ENCODE data around the gene COQ9. TPM values are rescaled to one million over a fixed set of nuclear protein-coding genes. Genes with fewer than 3 reads are reported as not detected.
"Not testable (repeated sequence)": the region's sequence is repeated elsewhere in the genome, so short reads cannot be mapped to it uniquely, and the experiment has no call there.

COQ9 gene
- polyA plus RNA-seq: 100 to 1,000 TPM in 2 of 4 donors, 10 to 100 TPM in 2; 63.9 to 177 (median 107) TPM
- long read RNA-seq, donor 1: 0 reads
- long read RNA-seq, donor 2, transcript COQ9-201 (9 exons, 1,677 nt): major isoform, 10 of 33 reads
- long read RNA-seq, donor 2, partial matches to known transcripts: 19 of 33 reads
- long read RNA-seq, donor 2, other reads (novel, unspliced or antisense): 0 of 33 reads
- long read RNA-seq, donor 3, transcript COQ9-201 (9 exons, 1,677 nt): major isoform, 7 of 13 reads
- long read RNA-seq, donor 3, partial matches to known transcripts: 0 of 13 reads
- long read RNA-seq, donor 3, other reads (novel, unspliced or antisense): 0 of 13 reads
- long read RNA-seq, donor 4: 0 reads
- long read RNA-seq, donor 5, partial matches to known transcripts: 0 of 7 reads
- long read RNA-seq, donor 5, other reads (novel, unspliced or antisense): 0 of 7 reads
- long read RNA-seq, donor 6, transcript COQ9-201 (9 exons, 1,677 nt): major isoform, 13 of 30 reads
- long read RNA-seq, donor 6, transcript COQ9-216 (4 exons, 1,118 nt): minor isoform, 8 of 30 reads
- long read RNA-seq, donor 6, partial matches to known transcripts: 5 of 30 reads
- long read RNA-seq, donor 6, other reads (novel, unspliced or antisense): 0 of 30 reads
- long read RNA-seq, donor 7, transcript COQ9-215 (5 exons, 1,027 nt): minor isoform, 5 of 93 reads
- long read RNA-seq, donor 7, transcript COQ9-216 (4 exons, 1,118 nt): minor isoform, 7 of 93 reads
- long read RNA-seq, donor 7, transcript COQ9-201 (9 exons, 1,677 nt): major isoform, 65 of 93 reads
- long read RNA-seq, donor 7, partial matches to known transcripts: 11 of 93 reads
- long read RNA-seq, donor 7, other reads (novel, unspliced or antisense): 0 of 93 reads
- long read RNA-seq, donor 8, partial matches to known transcripts: 0 of 1 reads
- long read RNA-seq, donor 8, other reads (novel, unspliced or antisense): 0 of 1 reads
- long read RNA-seq, donor 9, partial matches to known transcripts: 0 of 4 reads
- long read RNA-seq, donor 9, other reads (novel, unspliced or antisense): 0 of 4 reads
- long read RNA-seq, donor 10, transcript COQ9-201 (9 exons, 1,677 nt): major isoform, 20 of 29 reads
- long read RNA-seq, donor 10, partial matches to known transcripts: 0 of 29 reads
- long read RNA-seq, donor 10, other reads (novel, unspliced or antisense): 0 of 29 reads

- WGBS, 3 donors: 0 to 1% (median 0%) methylated on average over 45 to 68 of the region's 68 CpGs
- Histone ChIP-seq H3K4me1 (ENCODE audit: control insufficient read depth in 3 of 3, insufficient read depth in 2 of 3, low read depth in 1 of 3, low read length in 2 of 3) (peaks cover 2 to 7% (median 4%) of the 10 kb centered on the region in 3 donors), H3K27ac (ENCODE audit: low read depth in 1 of 3, low read length in 2 of 3) (peak within 1 kb of the TSS; percentile 72 to 83 (median 77)), H3K4me3 (ENCODE audit: low read depth in 1 of 3, low read length in 3 of 3) (peak within 1 kb of the TSS; percentile 83 to 97 (median 91)), H3K9me3 (ENCODE audit: control insufficient read depth in 2 of 2, insufficient read depth in 1 of 2, low read depth in 1 of 2, low read length in 1 of 2) (no peaks in the 10 kb centered on the region), H3K36me3 (ENCODE audit: control insufficient read depth in 3 of 3, insufficient read depth in 2 of 3, low read depth in 1 of 3, low read length in 3 of 3) (peaks cover 0 to 10% (median 5%) of the 10 kb centered on the region in 3 donors), H3K27me3 (ENCODE audit: control insufficient read depth in 3 of 3, insufficient read depth in 3 of 3, low read length in 3 of 3) (no peaks in the 10 kb centered on the region)
- DNase-seq: peak; percentile 96 to 97
- no peak for FAIRE-seq
Measured at GRCh38 chr16:57447186-57447962, at the start of gene COQ9, which contains the start of gene CIAPIN1. Gene COQ9, plus strand, starts transcription at chr16:57447479. Its CDS starts 27 bp downstream, at chr16:57447506. Gene CIAPIN1, minus strand, starts transcription at chr16:57447385. Its CDS starts 6,457 bp downstream, at chr16:57440928.

- 85 to 92% (median 87%) methylated on average over 4 of the region's 4 CpGs for WGBS, 3 donors
- not testable (repeated sequence) for H3K4me3 ChIP-seq (ENCODE audit: low read depth in 1 of 3, low read length in 3 of 3); H3K36me3 ChIP-seq (ENCODE audit: control insufficient read depth in 3 of 3, insufficient read depth in 2 of 3, low read depth in 1 of 3, low read length in 3 of 3); DNase-seq; FAIRE-seq; H3K27me3 ChIP-seq (ENCODE audit: control insufficient read depth in 3 of 3, insufficient read depth in 3 of 3, low read length in 3 of 3); H3K27ac ChIP-seq (ENCODE audit: low read depth in 1 of 3, low read length in 2 of 3); H3K9me3 ChIP-seq (ENCODE audit: control insufficient read depth in 2 of 2, insufficient read depth in 1 of 2, low read depth in 1 of 2, low read length in 1 of 2); H3K4me1 ChIP-seq (ENCODE audit: control insufficient read depth in 3 of 3, insufficient read depth in 2 of 3, low read depth in 1 of 3, low read length in 2 of 3)
Measured at GRCh38 chr16:57397493-57397892, 49.8 kb upstream of the COQ9 start.

- DNase-seq (no peak), FAIRE-seq (no peak)
- Histone ChIP-seq H3K4me3 (ENCODE audit: low read depth in 1 of 3, low read length in 3 of 3) (no peak overlapping the region), H3K36me3 (ENCODE audit: control insufficient read depth in 3 of 3, insufficient read depth in 2 of 3, low read depth in 1 of 3, low read length in 3 of 3) (no peaks in the 10 kb centered on the region), H3K27me3 (ENCODE audit: control insufficient read depth in 3 of 3, insufficient read depth in 3 of 3, low read length in 3 of 3) (no peaks in the 10 kb centered on the region), H3K9me3 (ENCODE audit: control insufficient read depth in 2 of 2, insufficient read depth in 1 of 2, low read depth in 1 of 2, low read length in 1 of 2) (no peaks in the 10 kb centered on the region), H3K27ac (ENCODE audit: low read depth in 1 of 3, low read length in 2 of 3) (no peak overlapping the region), H3K4me1 (ENCODE audit: control insufficient read depth in 3 of 3, insufficient read depth in 2 of 3, low read depth in 1 of 3, low read length in 2 of 3) (no peaks in the 10 kb centered on the region)
- WGBS, 3 donors: 60 to 69% (median 60%) methylated on average over 7 of the region's 7 CpGs
Measured at GRCh38 chr16:57401943-57402640, 45.2 kb upstream of the COQ9 start.

GRCh38 chr16:57403965-57404817 is 43.1 kb upstream of the COQ9 start, which contains the start of gene CCL17:
Gene CCL17, plus strand, starts transcription at chr16:57404767. Its CDS starts 9,166 bp downstream, at chr16:57413933.
- 78 to 83% (median 80%) methylated on average over 17 of the region's 17 CpGs for whole genome bisulfite sequencing, 3 donors

GRCh38 chr16:57405097-57405496 is 42.2 kb upstream of the COQ9 start:
- 48 to 56% (median 54%) methylated on average over 3 of the region's 3 CpGs for WGBS, 3 donors

More at GRCh38 chr16:57403965-57404817, 43.1 kb upstream of the COQ9 start, which contains the start of gene CCL17:
- Histone ChIP-seq H3K27ac (ENCODE audit: low read depth in 1 of 3, low read length in 2 of 3) (no peak within 1 kb of the TSS), H3K4me3 (ENCODE audit: low read depth in 1 of 3, low read length in 3 of 3) (no peak within 1 kb of the TSS), H3K9me3 (ENCODE audit: control insufficient read depth in 2 of 2, insufficient read depth in 1 of 2, low read depth in 1 of 2, low read length in 1 of 2) (no peaks in the 10 kb centered on the region), H3K36me3 (ENCODE audit: control insufficient read depth in 3 of 3, insufficient read depth in 2 of 3, low read depth in 1 of 3, low read length in 3 of 3) (no peaks in the 10 kb centered on the region), H3K4me1 (ENCODE audit: control insufficient read depth in 3 of 3, insufficient read depth in 2 of 3, low read depth in 1 of 3, low read length in 2 of 3) (no peaks in the 10 kb centered on the region), H3K27me3 (ENCODE audit: control insufficient read depth in 3 of 3, insufficient read depth in 3 of 3, low read length in 3 of 3) (no peaks in the 10 kb centered on the region)
- DNase-seq (no peak), FAIRE-seq (no peak)

GRCh38 chr16:57406881-57407280 is 40.4 kb upstream of the COQ9 start:
- Histone ChIP-seq H3K36me3 (ENCODE audit: control insufficient read depth in 3 of 3, insufficient read depth in 2 of 3, low read depth in 1 of 3, low read length in 3 of 3) (no peaks in the 10 kb centered on the region), H3K4me1 (ENCODE audit: control insufficient read depth in 3 of 3, insufficient read depth in 2 of 3, low read depth in 1 of 3, low read length in 2 of 3) (no peaks in the 10 kb centered on the region), H3K4me3 (ENCODE audit: low read depth in 1 of 3, low read length in 3 of 3) (no peak overlapping the region), H3K27ac (ENCODE audit: low read depth in 1 of 3, low read length in 2 of 3) (no peak overlapping the region), H3K27me3 (ENCODE audit: control insufficient read depth in 3 of 3, insufficient read depth in 3 of 3, low read length in 3 of 3) (no peaks in the 10 kb centered on the region), H3K9me3 (ENCODE audit: control insufficient read depth in 2 of 2, insufficient read depth in 1 of 2, low read depth in 1 of 2, low read length in 1 of 2) (no peaks in the 10 kb centered on the region)
- DNase-seq (no peak), FAIRE-seq (no peak)
- 57 to 82% (median 63%) methylated on average over 2 of the region's 2 CpGs for WGBS, 3 donors

More at GRCh38 chr16:57405097-57405496, 42.2 kb upstream of the COQ9 start:
- H3K9me3 ChIP-seq (ENCODE audit: control insufficient read depth in 2 of 2, insufficient read depth in 1 of 2, low read depth in 1 of 2, low read length in 1 of 2): no peaks in the 10 kb centered on the region
- no peak overlapping the region for H3K4me3 ChIP-seq (ENCODE audit: low read depth in 1 of 3, low read length in 3 of 3)
- no peak overlapping the region for H3K27ac ChIP-seq (ENCODE audit: low read depth in 1 of 3, low read length in 2 of 3)
- no peaks in the 10 kb centered on the region for H3K27me3 ChIP-seq (ENCODE audit: control insufficient read depth in 3 of 3, insufficient read depth in 3 of 3, low read length in 3 of 3)
- DNase-seq (peak in 1 of 2 donors; percentile 48), FAIRE-seq (no peak)
- H3K36me3 ChIP-seq (ENCODE audit: control insufficient read depth in 3 of 3, insufficient read depth in 2 of 3, low read depth in 1 of 3, low read length in 3 of 3): no peaks in the 10 kb centered on the region
- no peaks in the 10 kb centered on the region for H3K4me1 ChIP-seq (ENCODE audit: control insufficient read depth in 3 of 3, insufficient read depth in 2 of 3, low read depth in 1 of 3, low read length in 2 of 3)

Data from small intestine (tissue), 16 donors.